Stimulated activated CD4-positive, alpha-beta T cell treated with anti-CD3 and anti-CD28 coated beads, Interleukin-12 subunit alpha, Interleukin-12 subunit beta, amount 100 ng/mL, for 24 hours (primary cell): ENCODE measurements around the gene FOXQ1.
"Not testable (repeated sequence)": the region's sequence is repeated elsewhere in the genome, so short reads cannot be mapped to it uniquely, and the experiment has no call there.

Experiments
- DNase-seq, 2 experiments: peaks; one replicate each; pipeline ENCODE4 v3.0.0-alpha.2; 2020; ENCODE audit warnings: low read depth in 2 of 2

FOXQ1 gene

GRCh38 chr6:1322156-1322555 lies 10.3 kb downstream of the FOXQ1 start:
- DNase-seq: no peak

DNA sequence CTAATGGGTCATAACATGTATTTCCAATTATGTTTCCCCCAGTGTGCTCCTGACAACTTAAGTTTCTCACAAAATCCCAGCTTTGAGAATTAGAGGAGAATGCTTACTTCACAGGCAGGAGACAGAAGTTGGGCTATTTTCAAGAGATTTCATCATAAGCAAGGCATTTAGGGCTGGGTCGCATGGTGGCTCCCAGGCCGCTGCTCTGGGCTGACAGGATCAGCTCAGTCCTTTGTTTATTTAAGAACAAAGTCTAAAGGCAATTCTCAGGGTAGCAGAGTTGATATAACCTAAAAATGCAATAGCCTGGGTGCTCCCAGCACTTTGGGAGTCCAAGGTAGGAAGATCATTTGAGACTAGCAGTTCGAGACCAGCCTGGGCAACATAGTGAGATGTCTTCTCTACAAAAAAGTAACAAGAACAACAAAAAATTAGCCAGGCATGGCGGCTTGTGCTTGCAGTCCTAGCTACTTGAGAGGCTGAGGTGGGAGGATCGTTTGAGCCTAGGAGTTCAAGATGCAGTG lies 10.9 kb downstream of the FOXQ1 start:
- DNase-seq: no peak

DNA sequence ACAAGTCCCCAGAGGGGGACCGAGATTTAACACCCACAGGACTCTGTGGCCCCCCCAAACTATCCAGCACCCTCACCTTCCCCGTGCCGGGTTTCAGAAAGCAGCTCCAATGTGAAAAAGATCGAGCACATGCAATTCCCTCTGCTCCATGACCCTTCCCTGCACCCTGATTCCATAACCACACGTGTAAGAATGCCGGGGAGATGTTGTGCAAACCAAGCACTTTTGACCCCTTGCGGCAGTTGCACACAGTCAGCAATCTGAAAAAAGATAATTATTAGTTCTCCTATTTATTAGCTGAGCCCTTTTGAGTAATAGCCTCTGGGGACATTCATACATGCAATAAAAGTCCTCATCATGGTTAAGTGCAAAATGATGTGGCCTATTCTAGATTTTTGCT lies 13.0 kb downstream of the FOXQ1 start:
- no peak for DNase-seq

- no peak for DNase-seq
Measured at GRCh38 chr6:1325461-1326309, 13.8 kb downstream of the FOXQ1 start.

GRCh38 chr6:1326535-1327121 lies 14.7 kb downstream of the FOXQ1 start:
- DNase-seq: no peak

- no peak for DNase-seq
Measured at GRCh38 chr6:1327630-1328029, 15.7 kb downstream of the FOXQ1 start.

DNA sequence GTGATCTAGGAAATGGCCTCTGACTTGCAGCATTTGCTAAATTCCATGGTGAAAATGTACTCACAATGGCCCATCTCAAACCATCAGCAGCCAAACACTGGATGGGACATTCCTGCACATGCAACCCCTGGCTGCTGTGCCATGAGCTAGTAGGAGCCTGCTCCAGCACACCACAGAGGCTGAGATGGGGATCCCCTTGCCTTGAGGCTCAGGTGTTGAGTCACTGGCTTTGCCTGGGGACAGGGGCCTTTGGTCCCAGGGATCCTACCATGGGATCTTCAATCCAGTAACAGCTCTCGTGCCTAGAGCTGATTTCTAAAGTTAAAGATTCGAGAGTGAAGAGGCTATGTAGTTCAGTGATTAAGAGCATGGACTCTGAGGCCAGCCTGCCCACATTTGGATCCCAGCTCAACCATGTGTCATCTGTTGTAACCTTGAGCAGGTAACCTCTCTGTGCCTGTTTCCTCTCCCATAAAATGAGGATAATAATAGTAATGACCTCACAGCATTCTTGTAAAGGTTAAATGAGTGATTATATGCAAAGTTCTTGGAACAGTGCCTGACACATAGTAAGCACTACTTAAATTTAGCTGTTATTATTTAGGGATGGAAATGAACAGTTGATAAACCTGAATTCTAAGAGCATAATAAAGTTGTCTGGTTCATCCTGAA lies 16.4 kb downstream of the FOXQ1 start:
- no peak for DNase-seq

- no peak for DNase-seq
Measured at GRCh38 chr6:1329708-1330107, 17.8 kb downstream of the FOXQ1 start.

GRCh38 chr6:1334684-1335083 lies 22.8 kb downstream of the FOXQ1 start:
- DNase-seq: no peak

- DNase-seq: no peak
Measured at GRCh38 chr6:1335367-1336037, 23.6 kb downstream of the FOXQ1 start.

DNA sequence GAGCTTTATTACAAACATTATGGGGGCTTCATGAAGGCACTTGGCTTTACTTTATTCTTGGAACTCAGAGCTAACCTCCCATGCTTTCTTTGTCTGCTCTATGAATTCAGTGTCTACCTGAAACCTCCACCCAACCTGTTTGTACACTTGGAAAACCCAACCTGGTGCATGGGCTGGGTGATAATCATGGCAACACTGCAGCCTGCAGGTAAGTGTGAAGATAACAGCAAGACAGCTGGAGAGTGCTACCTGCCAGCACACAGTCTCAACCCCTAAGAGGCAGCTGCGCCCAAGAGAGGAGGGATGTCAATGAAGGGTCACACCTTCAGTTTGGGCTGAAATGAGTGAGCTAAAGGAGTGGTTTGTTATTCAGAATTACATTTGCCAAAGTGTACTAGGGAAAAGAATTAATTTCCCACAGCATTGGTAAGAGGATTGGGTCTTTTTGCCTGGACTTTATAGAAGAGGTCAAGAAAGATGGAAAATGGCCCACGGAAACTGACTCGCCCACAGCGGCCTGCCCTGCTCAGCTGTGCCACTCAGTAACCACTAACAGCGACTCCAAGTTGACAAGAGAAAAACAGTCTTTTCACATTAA lies 24.4 kb downstream of the FOXQ1 start:
- no peak for DNase-seq

GRCh38 chr6:1337791-1338190 lies 25.9 kb downstream of the FOXQ1 start:
- DNase-seq: no peak

GRCh38 chr6:1346101-1346500 lies 34.2 kb downstream of the FOXQ1 start:
- DNase-seq: no peak

DNA sequence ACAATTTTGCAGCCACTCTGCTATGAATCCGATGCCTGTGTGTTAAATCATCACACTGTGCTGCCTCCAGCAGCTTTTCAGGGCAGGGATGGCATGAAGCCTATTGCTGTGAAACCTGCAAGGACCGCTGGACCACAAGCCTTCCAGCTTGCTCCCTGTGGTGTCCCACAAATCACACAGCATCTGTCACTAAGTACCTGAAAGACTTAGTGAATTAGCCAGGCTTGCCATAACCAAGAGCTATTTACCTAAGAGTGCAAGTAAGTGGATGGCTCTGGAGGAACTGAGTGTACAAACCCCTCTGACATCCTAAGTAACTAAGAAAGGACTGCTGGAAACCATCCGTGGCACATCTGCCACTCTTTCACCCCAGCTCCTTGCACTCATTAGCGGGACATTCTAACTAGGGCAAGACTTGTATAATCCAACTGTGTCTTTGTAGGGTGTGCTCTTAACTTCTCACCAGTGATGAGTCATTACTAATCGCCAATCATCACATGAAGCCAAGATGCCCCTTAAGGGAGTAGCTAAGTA lies 34.7 kb downstream of the FOXQ1 start:
- no peak for DNase-seq

GRCh38 chr6:1347161-1347560 lies 35.3 kb downstream of the FOXQ1 start:
- no peak for DNase-seq

GRCh38 chr6:1348675-1349074 lies 36.8 kb downstream of the FOXQ1 start:
- no peak for DNase-seq

GRCh38 chr6:1349655-1350054 lies 37.8 kb downstream of the FOXQ1 start:
- no peak for DNase-seq

DNA sequence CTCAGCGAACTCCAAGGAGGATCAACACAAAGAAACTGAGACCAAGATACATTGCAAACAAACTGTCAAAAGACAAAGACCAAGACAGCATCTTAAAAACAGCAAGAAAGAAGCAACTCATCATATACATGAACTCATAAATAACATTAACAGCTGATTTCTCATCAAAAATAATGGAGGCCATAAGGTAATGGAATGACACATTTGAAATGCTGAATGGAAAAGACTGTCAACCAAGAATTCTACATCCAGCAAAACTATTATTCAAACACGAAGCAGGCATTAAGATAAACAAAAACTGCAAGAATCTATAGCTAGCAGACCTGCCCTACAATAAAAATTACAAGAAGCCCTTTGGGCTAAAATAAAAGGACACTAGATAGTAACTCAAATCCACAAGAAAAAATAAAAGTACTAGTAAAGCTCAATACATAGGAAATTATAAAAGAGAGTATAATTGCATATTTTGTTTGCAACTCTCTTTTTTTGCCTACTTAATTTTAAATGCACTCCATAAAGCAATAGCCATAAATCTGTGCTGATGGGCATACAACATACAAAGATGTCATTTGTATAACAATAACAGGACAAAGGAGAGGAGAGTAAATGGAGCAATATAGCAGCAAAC lies 39.6 kb downstream of the FOXQ1 start:
- no peak for DNase-seq

GRCh38 chr6:1355068-1355467 lies 43.2 kb downstream of the FOXQ1 start:
- DNase-seq: not testable (repeated sequence)

DNA sequence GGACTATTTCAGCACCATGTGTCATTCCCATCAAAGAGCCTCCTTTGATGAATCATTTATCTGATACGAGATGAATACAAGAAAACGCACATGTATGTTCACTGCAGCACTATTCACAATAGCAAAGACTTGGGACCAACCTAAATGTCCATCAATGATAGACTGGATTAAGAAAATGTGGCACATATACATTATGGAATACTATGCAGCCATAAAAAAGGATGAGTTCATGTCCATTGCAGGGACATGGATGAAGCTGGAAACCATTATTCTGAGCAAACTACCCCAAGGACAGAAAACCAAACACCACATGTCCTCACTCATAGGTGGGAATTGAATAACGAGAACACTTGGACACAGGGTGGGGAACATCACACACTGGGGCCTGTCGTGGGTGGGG lies 49.8 kb downstream of the FOXQ1 start:
- DNase-seq: not testable (repeated sequence)

DNA sequence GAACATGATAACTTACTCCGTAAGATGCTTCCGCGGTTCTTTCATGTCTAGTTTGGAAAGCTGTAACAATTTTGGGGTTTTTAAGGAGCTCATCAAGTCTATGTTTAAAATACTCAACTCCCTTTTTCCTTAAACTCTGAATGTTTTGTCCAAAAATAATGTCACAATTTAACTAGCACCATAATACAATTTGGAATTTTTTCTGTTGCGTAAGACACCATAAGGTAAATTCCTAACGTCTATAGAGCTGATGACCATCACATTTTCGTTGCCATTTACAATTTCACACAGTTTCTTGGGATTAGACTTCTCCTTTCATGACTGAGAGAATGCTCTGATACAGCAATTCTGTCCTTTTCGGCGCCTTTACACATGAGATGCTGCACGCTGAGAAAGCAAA lies 50.7 kb downstream of the FOXQ1 start:
- no peak for DNase-seq
